ENCODE results near the gene ADGRE1.

ADGRE1 gene

GRCh38 chr19:6876748-6877147 is 10.6 kb upstream of the ADGRE1 start:
- TF ChIP-seq, protein P1, sequence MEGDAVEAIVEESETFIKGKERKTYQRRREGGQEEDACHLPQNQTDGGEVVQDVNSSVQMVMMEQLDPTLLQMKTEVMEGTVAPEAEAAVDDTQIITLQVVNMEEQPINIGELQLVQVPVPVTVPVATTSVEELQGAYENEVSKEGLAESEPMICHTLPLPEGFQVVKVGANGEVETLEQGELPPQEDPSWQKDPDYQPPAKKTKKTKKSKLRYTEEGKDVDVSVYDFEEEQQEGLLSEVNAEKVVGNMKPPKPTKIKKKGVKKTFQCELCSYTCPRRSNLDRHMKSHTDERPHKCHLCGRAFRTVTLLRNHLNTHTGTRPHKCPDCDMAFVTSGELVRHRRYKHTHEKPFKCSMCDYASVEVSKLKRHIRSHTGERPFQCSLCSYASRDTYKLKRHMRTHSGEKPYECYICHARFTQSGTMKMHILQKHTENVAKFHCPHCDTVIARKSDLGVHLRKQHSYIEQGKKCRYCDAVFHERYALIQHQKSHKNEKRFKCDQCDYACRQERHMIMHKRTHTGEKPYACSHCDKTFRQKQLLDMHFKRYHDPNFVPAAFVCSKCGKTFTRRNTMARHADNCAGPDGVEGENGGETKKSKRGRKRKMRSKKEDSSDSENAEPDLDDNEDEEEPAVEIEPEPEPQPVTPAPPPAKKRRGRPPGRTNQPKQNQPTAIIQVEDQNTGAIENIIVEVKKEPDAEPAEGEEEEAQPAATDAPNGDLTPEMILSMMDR (IDR thresholded peaks at IDR 0.05) = no peak
- Histone ChIP-seq H3K4me3 (no peak overlapping the region), H3K27ac (no peak overlapping the region)
- DNase-seq (ENCODE audit: low spot score) = no peak

DNA sequence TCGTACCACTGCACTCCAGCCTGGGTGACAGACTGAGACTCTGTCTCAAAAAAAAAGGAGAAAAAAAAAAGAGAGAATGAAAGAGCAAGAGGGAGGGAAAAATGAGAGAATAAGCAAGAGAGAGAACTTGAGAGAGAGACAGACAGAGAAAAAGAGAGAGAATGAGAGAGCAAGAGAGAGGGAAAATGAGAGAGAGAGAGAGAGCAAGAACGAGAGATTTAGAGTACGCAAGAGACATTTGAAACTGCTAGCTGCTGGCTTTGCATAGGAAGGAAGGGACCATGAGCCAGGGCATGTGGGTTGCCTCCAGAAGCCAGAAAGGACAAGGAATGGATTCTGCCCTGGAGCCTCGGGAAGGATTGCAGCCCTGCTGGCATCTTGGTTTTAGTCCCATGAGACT is 9.6 kb upstream of the ADGRE1 start:
- Histone ChIP-seq H3K27ac (no peak overlapping the region), H3K4me3 (no peak overlapping the region)
- no peak for DNase-seq (ENCODE audit: low spot score)
- TF ChIP-seq, protein P1 (IDR thresholded peaks at IDR 0.05) = no peak

- H3K27ac ChIP-seq = no peak overlapping the region
- DNase-seq (ENCODE audit: low spot score) = no peak
- TF ChIP-seq, protein P1 (IDR thresholded peaks at IDR 0.05) = no peak
- no peak overlapping the region for H3K4me3 ChIP-seq
Observed at GRCh38 chr19:6886277-6886897, 992 bp upstream of the ADGRE1 start.

- Histone ChIP-seq H3K27ac (no peak overlapping the region), H3K4me3 (no peak overlapping the region)
- no peak for DNase-seq (ENCODE audit: low spot score)
- TF ChIP-seq, protein P1 (IDR thresholded peaks at IDR 0.05) = no peak
Observed at GRCh38 chr19:6888967-6889366, 1.6 kb downstream of the ADGRE1 start.

DNA sequence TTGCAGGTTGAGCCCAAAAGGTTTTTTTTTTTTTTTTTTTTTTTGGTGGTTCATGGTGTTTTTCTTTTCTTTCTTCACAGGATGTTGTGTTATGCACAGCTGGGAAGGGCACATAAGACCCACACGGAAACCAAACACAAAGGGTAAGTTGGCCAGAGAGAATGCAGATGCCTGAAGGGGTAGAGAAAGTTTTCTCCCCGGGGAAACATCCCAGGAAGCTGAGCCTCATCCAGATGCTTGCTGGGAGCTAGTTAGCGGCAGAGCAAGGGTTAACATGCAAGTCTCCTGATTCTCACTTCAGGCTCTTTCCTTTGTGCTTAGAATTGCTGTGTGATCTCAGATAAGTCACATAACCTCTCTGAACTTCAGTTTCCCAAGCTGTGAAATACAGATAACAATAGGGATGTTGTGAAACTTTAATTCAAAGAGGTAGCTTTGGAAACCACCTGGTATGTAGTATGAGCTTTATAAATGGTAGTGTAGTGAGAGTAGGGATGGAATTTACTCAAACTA is 3.1 kb downstream of the ADGRE1 start:
- Histone ChIP-seq H3K4me3 (no peak overlapping the region), H3K27ac (no peak overlapping the region)
- no peak for DNase-seq (ENCODE audit: low spot score)
- TF ChIP-seq, protein P1 (IDR thresholded peaks at IDR 0.05) = no peak

GRCh38 chr19:6890938-6891337 is 3.6 kb downstream of the ADGRE1 start:
- DNase-seq (ENCODE audit: low spot score) = no peak
- no peak overlapping the region for H3K4me3 ChIP-seq
- TF ChIP-seq, protein P1 (IDR thresholded peaks at IDR 0.05) = no peak
- no peak overlapping the region for H3K27ac ChIP-seq

DNA sequence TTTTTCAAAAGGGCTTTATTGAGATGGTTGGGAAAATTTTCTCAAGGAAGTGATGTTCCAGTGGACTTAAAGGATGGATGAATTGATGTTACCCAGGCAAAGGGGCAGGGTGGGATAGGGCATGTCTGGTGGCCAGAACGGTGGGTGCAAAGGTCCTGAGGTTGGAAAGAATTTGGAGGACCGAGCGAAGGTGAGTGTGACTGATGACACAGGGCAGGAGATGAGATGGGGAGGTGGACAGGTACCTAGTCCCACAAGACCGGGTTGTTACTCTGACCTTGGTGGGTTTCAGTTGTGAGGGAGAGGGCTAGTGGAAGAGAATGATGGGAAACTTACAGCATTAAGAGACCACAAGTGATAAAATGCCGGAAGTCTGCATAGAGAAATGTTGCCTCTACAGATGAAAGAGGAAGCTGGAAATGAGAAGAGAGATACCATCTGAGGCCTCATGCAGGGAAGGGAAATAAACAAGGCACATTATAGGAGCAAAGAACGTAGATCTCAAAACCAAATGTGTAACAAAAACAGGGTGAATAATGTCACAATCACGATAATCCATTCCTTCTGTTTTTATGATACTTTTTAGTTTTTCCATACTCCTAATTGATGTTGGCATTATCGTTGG is 4.5 kb downstream of the ADGRE1 start:
- TF ChIP-seq, protein P1 (IDR thresholded peaks at IDR 0.05) = no peak
- no peak for DNase-seq (ENCODE audit: low spot score)
- Histone ChIP-seq H3K27ac (no peak overlapping the region), H3K4me3 (no peak overlapping the region)

Data from coronary artery (tissue), 2 donors.